Hematopoietic multipotent progenitor cell treated with erythropoietin and hydrocortisone succinate and interleukin-3 and kit ligand, for 8 days (in vitro differentiated cells): Measurements from ENCODE around the gene HSPB1.
"Not testable (repeated sequence)": the region's sequence is repeated elsewhere in the genome, so short reads cannot be mapped to it uniquely, and the experiment has no call there.

Experiments used
- DNase-seq: peaks from one replicate; pipeline ENCODE4 v3.0.0-alpha.2; 2015

HSPB1 gene

GRCh38 chr7:76282344-76283253, 19.9 kb upstream of the HSPB1 start:
- no peak for DNase-seq

GRCh38 chr7:76283254-76284159, 19.0 kb upstream of the HSPB1 start:
- no peak for DNase-seq

- no peak for DNase-seq
These were observed 16.7 kb upstream of the HSPB1 start for GRCh38 chr7:76285604-76286374.

- DNase-seq, result no peak
These were observed 15.6 kb upstream of the HSPB1 start for GRCh38 chr7:76286842-76287403.

- DNase-seq, result not testable (repeated sequence)
These were observed 11.6 kb upstream of the HSPB1 start for GRCh38 chr7:76290847-76291350.

- DNase-seq, result peak; percentile 89
These were observed 10.9 kb upstream of the HSPB1 start for GRCh38 chr7:76291351-76292212.

- DNase-seq, result peak; percentile 29
These were observed 10.3 kb upstream of the HSPB1 start for GRCh38 chr7:76292213-76292573.

- not testable (repeated sequence) for DNase-seq
These were observed 9.6 kb upstream of the HSPB1 start for GRCh38 chr7:76292911-76293310.

GRCh38 chr7:76293407-76293901, 9.0 kb upstream of the HSPB1 start:
- no peak for DNase-seq

GRCh38 chr7:76294344-76295024, 8.0 kb upstream of the HSPB1 start:
- DNase-seq, result peak; percentile 83

- DNase-seq, result no peak
These were observed 5.4 kb upstream of the HSPB1 start for GRCh38 chr7:76296743-76297740.

GRCh38 chr7:76300166-76300731, 2.2 kb upstream of the HSPB1 start:
- no peak for DNase-seq

- DNase-seq, result no peak
These were observed 1.5 kb upstream of the HSPB1 start for GRCh38 chr7:76301000-76301399.

GRCh38 chr7:76303202-76304147, 1.0 kb downstream of the HSPB1 start:
- peak; percentile 92 for DNase-seq

- DNase-seq, result no peak
These were observed 2.5 kb downstream of the HSPB1 start for GRCh38 chr7:76304888-76305375.

GRCh38 chr7:76308874-76309273, 6.4 kb downstream of the HSPB1 start:
- not testable (repeated sequence) for DNase-seq

GRCh38 chr7:76309341-76310101, 7.0 kb downstream of the HSPB1 start:
- DNase-seq, result not testable (repeated sequence)
